Right lobe of liver (tissue), 6 donors: ENCODE measurements around the gene EFNA3. TPM values are rescaled to one million over a fixed set of nuclear protein-coding genes. Genes with fewer than 3 reads are reported as not detected.
A peak's percentile ranks its signal among the peaks of the same experiment; 100 is the strongest.

Experiments used
- ATAC-seq, 4 donors: fragments of 200-7000 bp; cut with Tn5 transposase; one replicate each; pipeline ENCODE4 v1.9.1; 2020; ENCODE audit warnings: mild to moderate bottlenecking in 4 of 4, moderate library complexity in 4 of 4
- DNase-seq, 3 donors: peaks; one replicate each; pipeline ENCODE4 v3.0.0-alpha.2; 2020
- H3K27ac ChIP-seq, 3 donors: fragments of 200-600 bp; one replicate each; pipeline ENCODE4 v1.8.0; 2022
- H3K27me3 ChIP-seq, 2 donors: fragments of 200-600 bp; one replicate each; pipeline ENCODE4 v1.8.0; 2022
- H3K36me3 ChIP-seq, 4 donors: fragments of 200-600 bp; sonication (generic) in 1 of 4; one replicate each; pipeline versions ENCODE4 v1.5.1 to v1.8.0; 2017 to 2022; ENCODE audit warnings: control low read depth in 1 of 4
- H3K4me1 ChIP-seq, 4 donors: fragments of 200-600 bp; sonication (generic) in 1 of 4; one replicate each; pipeline versions ENCODE4 v1.5.1 to v1.8.0; 2017 to 2022; ENCODE audit warnings: control low read depth in 1 of 4
- H3K4me3 ChIP-seq, 3 donors: fragments of 200-600 bp; one replicate each; pipeline ENCODE4 v1.8.0; 2022
- H3K9me3 ChIP-seq, 4 donors: fragments of 200-600 bp; sonication (generic) in 1 of 4; one replicate each; pipeline versions ENCODE4 v1.5.1 to v1.8.0; 2017 to 2022; ENCODE audit warnings: control low read depth in 1 of 4
- CTCF ChIP-seq, 4 donors: fragments of 200-600 bp in 3 of 4; fragments of 450-650 bp in 1 of 4; IDR thresholded peaks; one replicate each; pipeline versions ENCODE4 v1.5.1 to v1.8.0; 2016 to 2022; ENCODE audit warnings: antibody characterized with exemption in 4 of 4, mild to moderate bottlenecking in 2 of 4
- POLR2A ChIP-seq: fragments of 450-650 bp; IDR thresholded peaks from one replicate; pipeline ENCODE4 v1.6.1; 2017; ENCODE audit warnings: antibody characterized with exemption, mild to moderate bottlenecking
- WGBS: methylation state at CpG from one replicate; pipeline ENCODE4 v1.1.6; 2018; ENCODE audit warnings: low coverage, low lambda C conversion rate; ENCODE audit not compliant: insufficient coverage; ENCODE audit errors: missing lambda C conversion rate; 5-methylcytosine and 5-hydroxymethylcytosine counted together
- intact Hi-C, 2 donors: fragments of 100-400 bp; cut with DNase I; formaldehyde crosslinking; loops; one replicate each; pipeline versions ENCODE4 v1.11.2 to v1.14.1; 2022
- total RNA-seq, 6 experiments: library from RNA; depleted of rRNA in 2 of 6; stranded (reverse); fragments of >200 nt in 2 of 6; fragmentation: NEBNext Ultra II Directional in 3 of 6; extraction: Animal tissue kit (Norgen Biotek cat#: 25700) in 3 of 6; gene quantifications; one replicate each; pipeline versions ENCODE4 v1.1.0 to v1.2.4, GENCODE V29; 2016 to 2023
- donor health status: DM: no; HTN: yes; CAD: no.
- donor health status: DM: no; HTN: no; CAD: no.
- donor health status: DM: no; HTN: no; CAD: no.
- donor health status: DM: no; HTN: yes; CAD: no.
- donor health status: DM: no; HTN: yes; CAD: no.

Gene EFNA3
- total RNA-seq, 6 experiments from 2014 or later = 0.26 to 4.0 (median 2.5) TPM

- ATAC-seq (peak; percentile 36 to 55 (median 41)), DNase-seq (peak; percentile 60 to 72 (median 69))
- Histone ChIP-seq H3K9me3 (no peaks in the 10 kb centered on the region), H3K4me1 (peaks cover 0 to 60% (median 27%) of the 10 kb centered on the region in 4 donors), H3K27ac (peak overlapping the region; percentile 97 to 100 (median 99)), H3K27me3 (no peaks in the 10 kb centered on the region), H3K4me3 (no peak overlapping the region), H3K36me3 (no peaks in the 10 kb centered on the region)
- WGBS = 40% methylated on average over 6 of the region's 6 CpGs
- TF ChIP-seq CTCF (IDR thresholded peaks at IDR 0.05) (no peak), POLR2A (no peak)
- intact Hi-C loops = no loop called here
Measured at GRCh38 chr1:155106862-155107261, 28.2 kb downstream of the EFNA3 start.

- WGBS = 14% methylated on average over 9 of the region's 12 CpGs
- Histone ChIP-seq H3K27ac (peak overlapping the region; percentile 97 to 100 (median 99)), H3K36me3 (no peaks in the 10 kb centered on the region), H3K9me3 (no peaks in the 10 kb centered on the region), H3K4me1 (peaks cover 0 to 53% (median 24%) of the 10 kb centered on the region in 4 donors), H3K27me3 (no peaks in the 10 kb centered on the region), H3K4me3 (peak overlapping the region in 2 of 3 donors; percentile 37 to 40)
- intact Hi-C loops = no loop called here
- TF ChIP-seq CTCF (IDR thresholded peaks at IDR 0.05) (no peak), POLR2A (peak; percentile 24)
- ATAC-seq = peak; percentile 65 to 76 (median 69)
- DNase-seq = peak; percentile 73 to 93 (median 82)
Measured at GRCh38 chr1:155107309-155108264, 28.9 kb downstream of the EFNA3 start.

- peak overlapping the region in 2 of 3 donors; percentile 37 to 40 for H3K4me3 ChIP-seq
- H3K9me3 ChIP-seq = no peaks in the 10 kb centered on the region
- peak overlapping the region; percentile 97 to 100 (median 99) for H3K27ac ChIP-seq
- no peak for ATAC-seq
- no peaks in the 10 kb centered on the region for H3K27me3 ChIP-seq
- no peaks in the 10 kb centered on the region for H3K36me3 ChIP-seq
- peaks cover 0 to 46% (median 21%) of the 10 kb centered on the region in 4 donors for H3K4me1 ChIP-seq
- TF ChIP-seq POLR2A (no peak), CTCF (IDR thresholded peaks at IDR 0.05) (no peak)
- intact Hi-C loops = no loop called here
- DNase-seq = no peak
- 55% methylated on average over 5 of the region's 5 CpGs for WGBS
Measured at GRCh38 chr1:155108296-155108695, 29.7 kb downstream of the EFNA3 start.

GRCh38 chr1:155110381-155110780 is 31.7 kb downstream of the EFNA3 start:
- H3K27ac ChIP-seq = no peak overlapping the region
- DNase-seq (no peak), ATAC-seq (no peak)
- no peak overlapping the region for H3K4me3 ChIP-seq
- no peak for TF ChIP-seq POLR2A
- no peak for TF ChIP-seq CTCF (IDR thresholded peaks at IDR 0.05)
- H3K27me3 ChIP-seq = no peaks in the 10 kb centered on the region
- WGBS = 77% methylated on average over 8 of the region's 8 CpGs
- H3K36me3 ChIP-seq = no peaks in the 10 kb centered on the region
- H3K9me3 ChIP-seq = no peaks in the 10 kb centered on the region
- intact Hi-C loops = no loop called here
- H3K4me1 ChIP-seq = peaks cover 0 to 25% (median 7%) of the 10 kb centered on the region in 4 donors
